ENCODE results near the gene LGALS8. TPM values are rescaled to one million over a fixed set of nuclear protein-coding genes. Genes with fewer than 3 reads are reported as not detected.

Gene LGALS8
- total RNA-seq, 2 donors from 2014 or later, result 11.4 to 15.0 TPM

GRCh38 chr1:236522937-236523703 is 662 bp upstream of the LGALS8 start:
- 85 to 94% methylated on average over 19 to 26 of the region's 26 CpGs for WGBS, 2 experiments (ENCODE audit: insufficient coverage in 1 of 2, insufficient read length in 1 of 2)
- no peak overlapping the region for H3K9ac ChIP-seq (ENCODE audit: extremely low read depth, low read length, poor library complexity, severe bottlenecking)
- DNase-seq, result peak; percentile 73

DNA sequence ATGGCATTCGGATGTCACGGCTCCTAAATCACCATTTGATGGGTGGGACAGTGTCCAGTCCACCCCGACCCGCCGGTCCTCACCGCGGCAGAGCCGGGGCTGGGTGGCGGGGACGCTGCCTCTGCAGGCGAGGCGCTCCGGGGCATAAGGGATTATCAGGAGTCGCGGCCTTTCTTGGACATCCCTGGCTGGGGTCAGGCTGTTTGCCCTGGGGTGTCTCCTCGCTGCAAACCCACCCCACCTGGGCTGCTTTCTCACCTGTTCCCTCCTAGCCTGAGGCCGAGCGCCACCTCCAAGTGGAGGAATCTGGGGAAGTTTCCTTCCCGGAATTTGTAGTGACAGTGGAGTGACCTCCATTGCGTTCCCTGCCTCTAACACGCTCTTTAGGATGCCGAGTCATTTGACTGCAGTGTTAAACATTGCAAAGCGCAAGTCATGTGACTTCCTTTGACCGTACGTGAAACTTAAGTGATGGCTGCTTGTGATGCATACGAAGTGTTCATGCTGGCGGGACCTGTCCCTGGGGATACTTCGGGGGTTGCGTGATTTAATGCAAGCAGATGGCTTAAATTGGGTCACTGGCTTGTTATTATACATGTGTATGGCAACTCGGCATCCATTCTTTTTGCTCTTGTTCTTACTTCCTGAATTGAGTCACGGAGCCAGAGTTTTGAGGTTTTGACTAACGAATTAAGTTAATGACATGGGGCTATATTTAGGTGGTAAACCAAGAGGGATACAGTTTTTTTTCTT is 536 bp downstream of the LGALS8 start:
- H3K4me3 Mint-ChIP-seq, result peak overlapping the region; percentile 72

More at GRCh38 chr1:236522937-236523703, 662 bp upstream of the LGALS8 start:
- H3K27me3 Mint-ChIP-seq (ENCODE audit: insufficient read depth), result peaks cover 11% of the 10 kb centered on the region
- peak overlapping the region; percentile 72 for H3K4me3 Mint-ChIP-seq
- no peaks in the 10 kb centered on the region for H3K9me3 Mint-ChIP-seq
- Histone ChIP-seq H3K4me1 (ENCODE audit: control insufficient read depth, insufficient read depth, low read length) (no peaks in the 10 kb centered on the region), H3K27ac (ENCODE audit: low read depth, low read length) (no peak overlapping the region), H3K9me3 (ENCODE audit: control insufficient read depth, low read length) (no peaks in the 10 kb centered on the region), H3K27me3 (ENCODE audit: control insufficient read depth, insufficient read depth, low read length, poor library complexity, severe bottlenecking) (peaks cover 18% of the 10 kb centered on the region), H3K36me3 (ENCODE audit: control insufficient read depth, insufficient read depth, low read length) (no peaks in the 10 kb centered on the region), H3K4me3 (ENCODE audit: low read length) (peak overlapping the region; percentile 80)
- H3K4me1 Mint-ChIP-seq, result peaks cover 5% of the 10 kb centered on the region
- peaks cover 1% of the 10 kb centered on the region for H3K36me3 Mint-ChIP-seq (ENCODE audit: low read depth)
- TF ChIP-seq CTCF (conservative IDR thresholded peaks at IDR 0.05), result no peak
- no peak overlapping the region for H3K27ac Mint-ChIP-seq

DNA sequence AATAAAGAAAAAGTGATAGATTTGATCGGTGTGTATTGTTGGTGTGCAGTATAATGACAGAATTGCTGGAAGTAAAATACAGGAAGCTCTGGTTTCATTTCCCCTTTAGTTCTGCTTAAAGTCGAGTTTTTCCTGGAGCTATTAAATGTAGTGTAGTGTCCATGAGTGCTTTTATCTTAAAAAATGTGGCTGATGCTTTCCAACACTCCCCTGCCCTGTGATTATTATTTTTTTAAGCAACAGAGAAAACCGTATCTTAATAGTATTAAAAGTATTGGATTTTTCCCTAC is 1.1 kb downstream of the LGALS8 start:
- Histone ChIP-seq H3K27me3 (ENCODE audit: control insufficient read depth, insufficient read depth, low read length, poor library complexity, severe bottlenecking) (peaks cover 18% of the 10 kb centered on the region), H3K9ac (ENCODE audit: extremely low read depth, low read length, poor library complexity, severe bottlenecking) (no peak overlapping the region), H3K27ac (ENCODE audit: low read depth, low read length) (no peak overlapping the region), H3K9me3 (ENCODE audit: control insufficient read depth, low read length) (no peaks in the 10 kb centered on the region), H3K4me1 (ENCODE audit: control insufficient read depth, insufficient read depth, low read length) (no peaks in the 10 kb centered on the region), H3K36me3 (ENCODE audit: control insufficient read depth, insufficient read depth, low read length) (no peaks in the 10 kb centered on the region), H3K4me3 (ENCODE audit: low read length) (peak overlapping the region; percentile 80)
- Mint-ChIP-seq H3K9me3 (no peaks in the 10 kb centered on the region), H3K4me3 (peak overlapping the region; percentile 72), H3K4me1 (peaks cover 5% of the 10 kb centered on the region), H3K36me3 (ENCODE audit: low read depth) (peaks cover 1% of the 10 kb centered on the region), H3K27me3 (ENCODE audit: insufficient read depth) (peaks cover 11% of the 10 kb centered on the region), H3K27ac (peak overlapping the region; percentile 60)
- DNase-seq, result no peak
- no peak for TF ChIP-seq CTCF (conservative IDR thresholded peaks at IDR 0.05)
- 73 to 86% methylated on average over 1 to 2 of the region's 3 CpGs for WGBS, 2 experiments (ENCODE audit: insufficient coverage in 1 of 2, insufficient read length in 1 of 2)

More for the DNA sequence above, 536 bp downstream of the LGALS8 start:
- peak overlapping the region; percentile 80 for H3K4me3 ChIP-seq (ENCODE audit: low read length)
- Mint-ChIP-seq H3K27ac (peak overlapping the region; percentile 77), H3K4me1 (peaks cover 5% of the 10 kb centered on the region), H3K27me3 (ENCODE audit: insufficient read depth) (peaks cover 11% of the 10 kb centered on the region), H3K36me3 (ENCODE audit: low read depth) (peaks cover 1% of the 10 kb centered on the region), H3K9me3 (no peaks in the 10 kb centered on the region)
- peak; percentile 79 for DNase-seq
- H3K9ac ChIP-seq (ENCODE audit: extremely low read depth, low read length, poor library complexity, severe bottlenecking), result peak overlapping the region; percentile 38
- TF ChIP-seq CTCF (conservative IDR thresholded peaks at IDR 0.05), result no peak
- no peaks in the 10 kb centered on the region for H3K4me1 ChIP-seq (ENCODE audit: control insufficient read depth, insufficient read depth, low read length)
- H3K27ac ChIP-seq (ENCODE audit: low read depth, low read length), result no peak overlapping the region
- WGBS, 2 experiments (ENCODE audit: insufficient coverage in 1 of 2, insufficient read length in 1 of 2), result 5 to 7% methylated on average over 21 to 32 of the region's 32 CpGs
- H3K9me3 ChIP-seq (ENCODE audit: control insufficient read depth, low read length), result no peaks in the 10 kb centered on the region
- H3K27me3 ChIP-seq (ENCODE audit: control insufficient read depth, insufficient read depth, low read length, poor library complexity, severe bottlenecking), result peaks cover 18% of the 10 kb centered on the region
- no peaks in the 10 kb centered on the region for H3K36me3 ChIP-seq (ENCODE audit: control insufficient read depth, insufficient read depth, low read length)
